ENCODE data around the gene RHOBTB3.
A peak's percentile ranks its signal among the peaks of the same experiment; 100 is the strongest.
"Not testable (repeated sequence)": the region's sequence is repeated elsewhere in the genome, so short reads cannot be mapped to it uniquely, and the experiment has no call there.

Gene RHOBTB3, protein sequence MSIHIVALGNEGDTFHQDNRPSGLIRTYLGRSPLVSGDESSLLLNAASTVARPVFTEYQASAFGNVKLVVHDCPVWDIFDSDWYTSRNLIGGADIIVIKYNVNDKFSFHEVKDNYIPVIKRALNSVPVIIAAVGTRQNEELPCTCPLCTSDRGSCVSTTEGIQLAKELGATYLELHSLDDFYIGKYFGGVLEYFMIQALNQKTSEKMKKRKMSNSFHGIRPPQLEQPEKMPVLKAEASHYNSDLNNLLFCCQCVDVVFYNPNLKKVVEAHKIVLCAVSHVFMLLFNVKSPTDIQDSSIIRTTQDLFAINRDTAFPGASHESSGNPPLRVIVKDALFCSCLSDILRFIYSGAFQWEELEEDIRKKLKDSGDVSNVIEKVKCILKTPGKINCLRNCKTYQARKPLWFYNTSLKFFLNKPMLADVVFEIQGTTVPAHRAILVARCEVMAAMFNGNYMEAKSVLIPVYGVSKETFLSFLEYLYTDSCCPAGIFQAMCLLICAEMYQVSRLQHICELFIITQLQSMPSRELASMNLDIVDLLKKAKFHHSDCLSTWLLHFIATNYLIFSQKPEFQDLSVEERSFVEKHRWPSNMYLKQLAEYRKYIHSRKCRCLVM

DNA sequence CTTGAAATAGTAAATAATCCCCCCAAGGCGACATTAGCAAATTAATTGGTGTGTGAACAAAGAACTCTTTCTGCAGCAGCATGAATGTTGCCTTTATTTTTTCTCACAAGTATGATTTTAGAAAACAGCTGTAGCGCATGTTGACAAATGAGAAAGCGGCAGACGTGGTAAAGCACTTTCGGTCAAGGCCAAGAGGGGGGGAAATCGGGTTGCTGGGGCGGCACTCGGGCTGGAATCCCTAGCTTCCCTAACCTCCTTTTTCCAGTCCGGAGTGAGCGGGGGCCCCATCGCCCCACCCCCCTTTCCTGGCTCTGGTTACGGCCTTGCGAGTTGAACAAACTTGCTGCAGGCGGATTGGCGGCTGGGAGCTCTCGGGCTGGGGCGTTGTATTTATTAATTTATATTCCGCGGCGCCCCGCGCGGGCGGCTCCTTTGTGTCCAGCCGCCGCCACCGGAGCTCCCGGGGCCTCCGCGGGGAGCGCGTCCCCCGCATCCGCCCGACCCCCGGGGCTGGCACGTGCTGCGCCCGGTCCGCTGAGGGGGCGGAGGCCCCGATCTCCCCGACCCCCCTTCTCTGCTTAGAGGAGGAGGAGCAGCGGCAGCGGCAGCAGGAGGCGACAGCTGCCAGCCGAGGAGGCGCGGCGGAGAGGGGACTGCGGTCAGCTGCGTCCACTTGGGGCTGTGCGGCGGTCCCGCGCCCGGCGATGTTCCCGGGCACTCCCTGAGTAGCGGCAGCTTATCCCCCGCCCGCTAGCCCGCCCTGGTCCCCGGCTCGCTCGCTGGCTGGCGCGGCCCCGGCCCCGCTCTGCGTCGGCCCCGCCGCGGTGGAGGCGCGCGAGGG is at the start of gene RHOBTB3:
Gene RHOBTB3 (plus strand): TSS at position 607 of the 841 bp plus-strand sequence. CDS start 347 bp downstream, outside the sequence.
- Histone ChIP-seq H3K9ac (ENCODE audit: low read depth, low read length) (peak within 1 kb of the TSS; percentile 69; the same call in 1 of the 2 replicates), H3K27ac (ENCODE audit: low read length) (no peak within 1 kb of the TSS), H3K27me3 (ENCODE audit: insufficient read depth, low read length) (peaks cover 60% of the 10 kb centered on the region), H3K4me3 (ENCODE audit: low read length) (peak within 1 kb of the TSS; percentile 78), H3K36me3 (ENCODE audit: insufficient read depth, low read depth, low read length) (no peaks in the 10 kb centered on the region), H3K4me1 (ENCODE audit: insufficient read depth, low read length) (peaks cover 24% of the 10 kb centered on the region), H3K9me3 (ENCODE audit: insufficient read depth, low read depth, low read length) (no peaks in the 10 kb centered on the region)

DNA sequence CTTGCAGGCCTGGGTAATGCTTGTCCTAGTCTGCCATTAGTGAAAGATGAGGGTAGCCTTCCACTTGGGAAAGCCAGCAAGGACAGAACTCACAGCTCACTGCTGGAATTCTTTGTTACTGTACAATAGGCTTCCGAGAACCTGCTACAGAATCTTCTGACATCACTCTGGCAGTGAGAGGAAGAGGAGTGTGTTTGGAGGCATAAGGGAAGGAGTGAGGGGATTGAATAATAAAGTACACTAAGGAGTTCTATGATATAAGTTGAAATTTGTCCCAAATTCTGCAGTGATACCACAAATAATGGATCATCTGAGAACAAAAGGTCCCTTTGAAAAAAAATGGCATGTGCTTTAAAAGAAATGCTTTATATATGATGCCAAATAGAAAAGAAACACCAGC is 48.2 kb upstream of the RHOBTB3 start, which contains the start of gene SPATA9:
Gene SPATA9 (minus strand): TSS at position 101 of the 400 bp plus-strand sequence. CDS start 137 bp downstream, outside the sequence.
- Histone ChIP-seq H3K27me3 (ENCODE audit: insufficient read depth, low read length) (no peaks in the 10 kb centered on the region), H3K27ac (ENCODE audit: low read length) (no peak within 1 kb of the TSS), H3K9me3 (ENCODE audit: insufficient read depth, low read depth, low read length) (no peaks in the 10 kb centered on the region), H3K9ac (ENCODE audit: low read depth, low read length) (no peak within 1 kb of the TSS), H3K4me1 (ENCODE audit: insufficient read depth, low read length) (peaks cover 5% of the 10 kb centered on the region; the same call in 1 of the 2 replicates), H3K36me3 (ENCODE audit: insufficient read depth, low read depth, low read length) (no peaks in the 10 kb centered on the region), H3K4me3 (ENCODE audit: low read length) (no peak within 1 kb of the TSS)

DNA sequence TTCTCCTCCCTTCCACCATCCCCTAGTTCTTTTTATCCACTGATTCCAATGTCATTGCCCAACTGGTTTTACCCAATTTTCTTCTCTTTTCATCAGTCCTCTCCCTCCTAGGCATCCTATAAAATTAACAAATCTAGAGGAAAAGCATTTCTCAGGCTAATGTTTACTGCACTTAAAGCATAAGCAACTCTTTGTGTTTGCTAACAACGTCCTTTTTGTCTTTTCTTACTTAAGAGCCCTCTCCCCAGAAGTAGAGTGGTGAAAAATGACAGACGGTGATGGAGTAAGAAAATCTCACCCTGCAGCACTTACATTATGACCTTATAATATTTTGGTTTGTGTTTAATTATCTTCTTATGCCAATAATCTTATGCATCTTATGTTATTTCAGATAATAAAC is 46.8 kb upstream of the RHOBTB3 start:
- Histone ChIP-seq H3K27me3 (ENCODE audit: insufficient read depth, low read length) (no peaks in the 10 kb centered on the region), H3K4me1 (ENCODE audit: insufficient read depth, low read length) (peaks cover 5% of the 10 kb centered on the region; the same call in 1 of the 2 replicates)

DNA sequence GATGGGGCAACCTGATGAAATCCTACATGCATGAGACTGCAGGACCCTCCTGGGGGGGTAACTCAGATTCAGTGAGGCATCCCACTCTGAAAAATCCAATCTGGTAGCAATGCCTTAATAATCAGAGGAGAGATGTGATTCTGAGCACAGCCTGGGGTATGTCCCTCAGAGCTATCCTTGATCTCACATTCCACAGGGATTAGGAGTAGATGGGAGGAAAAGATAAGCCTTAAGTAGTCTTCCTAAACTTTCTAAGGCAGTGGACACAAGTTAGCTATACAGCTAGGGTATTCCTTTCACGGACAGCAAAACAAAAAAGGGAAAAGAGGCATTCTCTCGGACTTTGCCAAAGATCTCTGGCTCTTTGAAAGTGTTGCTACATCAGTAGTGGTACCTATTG is 44.5 kb upstream of the RHOBTB3 start:
- Histone ChIP-seq H3K9ac (ENCODE audit: low read depth, low read length) (no peak overlapping the region), H3K27me3 (ENCODE audit: insufficient read depth, low read length) (no peaks in the 10 kb centered on the region), H3K4me3 (ENCODE audit: low read length) (no peak overlapping the region), H3K27ac (ENCODE audit: low read length) (no peak overlapping the region), H3K36me3 (ENCODE audit: insufficient read depth, low read depth, low read length) (no peaks in the 10 kb centered on the region), H3K9me3 (ENCODE audit: insufficient read depth, low read depth, low read length) (no peaks in the 10 kb centered on the region), H3K4me1 (ENCODE audit: insufficient read depth, low read length) (no peaks in the 10 kb centered on the region)

More for the DNA sequence above, 46.8 kb upstream of the RHOBTB3 start:
- Histone ChIP-seq H3K4me3 (ENCODE audit: low read length) (no peak overlapping the region), H3K9ac (ENCODE audit: low read depth, low read length) (no peak overlapping the region), H3K36me3 (ENCODE audit: insufficient read depth, low read depth, low read length) (no peaks in the 10 kb centered on the region), H3K9me3 (ENCODE audit: insufficient read depth, low read depth, low read length) (no peaks in the 10 kb centered on the region), H3K27ac (ENCODE audit: low read length) (no peak overlapping the region)

DNA sequence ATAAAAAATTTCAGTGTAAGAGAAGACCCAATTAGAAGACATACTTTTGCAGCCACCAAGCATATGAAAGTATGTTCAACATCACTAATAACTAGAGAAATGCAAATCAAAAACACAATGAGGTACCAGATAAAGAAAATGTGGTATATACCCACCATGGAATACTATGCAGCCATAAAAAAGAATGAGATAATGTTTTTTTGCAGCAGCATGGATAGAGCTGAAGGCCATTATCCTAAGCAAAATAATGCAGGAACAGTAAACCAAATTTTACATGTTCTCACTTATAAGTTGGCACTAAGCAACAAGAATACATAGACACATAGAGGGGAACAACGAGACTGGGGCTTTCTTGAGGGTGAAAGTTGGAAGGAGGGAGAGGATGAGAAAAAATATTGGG is 41.5 kb upstream of the RHOBTB3 start:
- no peaks in the 10 kb centered on the region for H3K36me3 ChIP-seq (ENCODE audit: insufficient read depth, low read depth, low read length)
- H3K4me1 ChIP-seq (ENCODE audit: insufficient read depth, low read length): no peaks in the 10 kb centered on the region
- H3K4me3 ChIP-seq (ENCODE audit: low read length): no peak overlapping the region
- H3K9me3 ChIP-seq (ENCODE audit: insufficient read depth, low read depth, low read length): no peaks in the 10 kb centered on the region
- no peak overlapping the region for H3K9ac ChIP-seq (ENCODE audit: low read depth, low read length)
- H3K27ac ChIP-seq (ENCODE audit: low read length): no peak overlapping the region
- H3K27me3 ChIP-seq (ENCODE audit: insufficient read depth, low read length): no peaks in the 10 kb centered on the region

DNA sequence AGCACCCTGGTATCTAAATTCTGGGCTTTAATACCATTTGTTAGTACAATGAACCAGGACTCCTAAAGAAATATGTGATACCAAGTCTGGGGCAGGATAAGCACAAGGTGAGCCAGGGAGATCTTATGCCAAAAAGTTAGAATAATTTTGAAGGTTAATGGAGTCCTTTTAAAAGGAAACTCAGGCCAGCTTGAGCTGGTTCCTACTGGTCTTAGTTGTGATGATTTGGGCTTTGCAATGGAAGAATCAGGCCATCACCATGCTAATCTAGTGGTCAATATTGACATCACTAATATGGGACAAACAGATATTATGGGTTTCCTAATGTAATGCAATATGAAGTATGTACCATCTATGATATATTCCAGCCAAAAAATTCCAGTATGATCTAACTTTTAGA is 40.8 kb upstream of the RHOBTB3 start:
- Histone ChIP-seq H3K4me3 (ENCODE audit: low read length) (no peak overlapping the region), H3K36me3 (ENCODE audit: insufficient read depth, low read depth, low read length) (no peaks in the 10 kb centered on the region), H3K9ac (ENCODE audit: low read depth, low read length) (no peak overlapping the region), H3K9me3 (ENCODE audit: insufficient read depth, low read depth, low read length) (no peaks in the 10 kb centered on the region), H3K27me3 (ENCODE audit: insufficient read depth, low read length) (no peaks in the 10 kb centered on the region), H3K4me1 (ENCODE audit: insufficient read depth, low read length) (no peaks in the 10 kb centered on the region), H3K27ac (ENCODE audit: low read length) (no peak overlapping the region)

DNA sequence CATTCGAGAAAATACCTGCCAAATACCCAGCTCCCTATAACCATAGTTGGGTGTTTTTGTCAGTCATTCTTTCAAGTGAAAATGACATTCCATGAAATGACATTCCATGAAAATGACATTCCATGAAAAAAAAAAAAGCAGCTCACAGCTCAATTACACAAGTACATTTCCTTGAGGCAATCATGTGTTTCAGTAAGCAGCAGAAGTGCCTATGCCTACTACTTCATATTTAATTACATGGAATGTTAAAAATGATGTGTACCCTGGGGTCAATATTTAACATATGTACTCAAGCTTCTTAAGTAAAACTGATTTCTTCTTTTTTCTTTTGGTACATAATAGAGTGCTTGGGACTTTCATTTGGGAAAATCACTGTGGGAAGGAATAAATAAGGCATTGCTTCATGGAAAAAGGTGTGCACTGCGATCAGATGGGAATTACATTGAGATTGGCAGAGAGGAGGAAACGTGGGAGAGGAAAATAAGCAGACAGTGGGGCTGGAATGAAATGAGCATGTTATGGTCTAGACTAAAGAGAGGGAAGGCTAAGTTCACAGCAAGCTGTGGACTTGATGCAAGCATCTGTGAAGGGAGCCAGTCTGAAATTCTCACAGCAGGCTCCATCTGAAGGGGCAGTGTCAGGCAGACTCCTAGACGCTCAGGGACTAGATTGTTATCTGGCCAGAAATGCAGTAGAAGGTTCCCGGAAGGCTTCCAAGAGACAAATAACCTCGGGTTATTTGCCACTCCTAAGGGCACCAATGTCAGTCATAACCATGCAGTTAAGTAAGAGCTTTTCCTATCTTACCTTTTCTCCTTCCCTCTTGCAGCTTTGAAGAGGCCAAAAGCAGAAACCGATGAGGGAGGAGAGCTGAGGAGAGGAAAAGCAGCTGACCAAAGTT is 33.1 kb upstream of the RHOBTB3 start:
- no peaks in the 10 kb centered on the region for H3K9me3 ChIP-seq (ENCODE audit: insufficient read depth, low read depth, low read length)
- no peak overlapping the region for H3K27ac ChIP-seq (ENCODE audit: low read length)
- no peaks in the 10 kb centered on the region for H3K36me3 ChIP-seq (ENCODE audit: insufficient read depth, low read depth, low read length)
- H3K4me1 ChIP-seq (ENCODE audit: insufficient read depth, low read length): no peaks in the 10 kb centered on the region
- no peaks in the 10 kb centered on the region for H3K27me3 ChIP-seq (ENCODE audit: insufficient read depth, low read length)
- H3K4me3 ChIP-seq (ENCODE audit: low read length): no peak overlapping the region
- H3K9ac ChIP-seq (ENCODE audit: low read depth, low read length): no peak overlapping the region

DNA sequence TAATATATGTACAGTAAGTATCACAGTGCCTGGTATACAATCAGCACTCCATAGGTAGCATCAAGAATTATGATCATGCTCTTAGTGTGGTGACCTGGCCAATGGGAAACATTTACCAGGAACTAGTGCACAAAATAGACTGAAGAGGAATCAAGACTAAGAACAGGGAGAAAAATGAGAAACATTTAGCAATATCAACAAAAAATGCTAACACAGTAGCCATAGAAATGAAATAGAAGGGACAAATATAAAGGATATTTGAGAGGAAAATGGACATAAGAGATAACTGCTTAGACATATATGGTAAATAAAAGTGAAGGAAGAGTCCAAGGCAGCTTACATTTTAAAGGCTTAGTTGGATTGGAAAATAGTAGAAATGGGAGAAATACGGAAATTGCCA is 31.8 kb upstream of the RHOBTB3 start:
- Histone ChIP-seq H3K4me1 (ENCODE audit: insufficient read depth, low read length) (no peaks in the 10 kb centered on the region), H3K27me3 (ENCODE audit: insufficient read depth, low read length) (no peaks in the 10 kb centered on the region), H3K9ac (ENCODE audit: low read depth, low read length) (no peak overlapping the region), H3K9me3 (ENCODE audit: insufficient read depth, low read depth, low read length) (no peaks in the 10 kb centered on the region), H3K4me3 (ENCODE audit: low read length) (no peak overlapping the region), H3K36me3 (ENCODE audit: insufficient read depth, low read depth, low read length) (no peaks in the 10 kb centered on the region), H3K27ac (ENCODE audit: low read length) (no peak overlapping the region)

DNA sequence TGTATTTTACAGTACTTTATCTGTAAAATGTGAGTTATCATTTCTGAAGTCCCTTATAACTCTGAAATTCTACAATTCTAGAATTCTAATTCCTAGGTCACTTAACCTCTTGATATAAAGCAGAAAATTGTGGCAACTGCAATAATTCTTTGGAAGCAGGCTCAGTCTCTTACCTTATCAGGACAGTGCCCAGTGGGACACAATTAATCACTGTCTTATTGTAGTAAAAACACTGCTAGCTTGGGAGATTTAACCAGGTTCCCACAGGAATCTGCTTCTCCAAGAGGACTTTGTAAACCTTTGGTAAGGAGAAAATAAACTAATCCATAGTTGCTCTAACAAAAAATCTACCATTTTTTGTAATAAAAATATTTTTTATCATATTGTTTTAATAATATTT is 30.1 kb upstream of the RHOBTB3 start:
- Histone ChIP-seq H3K9me3 (ENCODE audit: insufficient read depth, low read depth, low read length) (no peaks in the 10 kb centered on the region), H3K9ac (ENCODE audit: low read depth, low read length) (no peak overlapping the region), H3K27ac (ENCODE audit: low read length) (no peak overlapping the region), H3K4me3 (ENCODE audit: low read length) (no peak overlapping the region), H3K36me3 (ENCODE audit: insufficient read depth, low read depth, low read length) (no peaks in the 10 kb centered on the region), H3K4me1 (ENCODE audit: insufficient read depth, low read length) (no peaks in the 10 kb centered on the region), H3K27me3 (ENCODE audit: insufficient read depth, low read length) (no peaks in the 10 kb centered on the region)

DNA sequence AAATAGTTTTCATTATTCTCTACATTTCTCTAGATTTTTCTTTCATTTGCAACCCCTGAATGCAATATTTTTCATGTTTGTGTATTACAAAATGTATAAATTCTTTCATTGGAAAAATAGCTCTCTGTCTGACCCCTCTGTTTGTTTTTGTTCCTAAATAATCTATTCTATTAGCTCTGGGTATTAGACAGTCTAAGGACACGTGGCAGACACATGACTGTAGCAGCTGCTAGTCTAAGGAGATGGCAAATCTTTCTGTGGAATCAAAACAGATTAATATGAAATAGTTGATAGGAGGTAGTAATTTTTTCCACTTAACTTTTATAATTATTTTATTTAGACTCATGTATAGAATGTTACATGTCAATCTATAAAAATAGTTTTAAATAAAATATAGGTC is 27.0 kb upstream of the RHOBTB3 start:
- Histone ChIP-seq H3K4me1 (ENCODE audit: insufficient read depth, low read length) (no peaks in the 10 kb centered on the region), H3K36me3 (ENCODE audit: insufficient read depth, low read depth, low read length) (no peaks in the 10 kb centered on the region), H3K4me3 (ENCODE audit: low read length) (no peak overlapping the region), H3K27me3 (ENCODE audit: insufficient read depth, low read length) (no peaks in the 10 kb centered on the region), H3K27ac (ENCODE audit: low read length) (no peak overlapping the region), H3K9ac (ENCODE audit: low read depth, low read length) (no peak overlapping the region), H3K9me3 (ENCODE audit: insufficient read depth, low read depth, low read length) (no peaks in the 10 kb centered on the region)

DNA sequence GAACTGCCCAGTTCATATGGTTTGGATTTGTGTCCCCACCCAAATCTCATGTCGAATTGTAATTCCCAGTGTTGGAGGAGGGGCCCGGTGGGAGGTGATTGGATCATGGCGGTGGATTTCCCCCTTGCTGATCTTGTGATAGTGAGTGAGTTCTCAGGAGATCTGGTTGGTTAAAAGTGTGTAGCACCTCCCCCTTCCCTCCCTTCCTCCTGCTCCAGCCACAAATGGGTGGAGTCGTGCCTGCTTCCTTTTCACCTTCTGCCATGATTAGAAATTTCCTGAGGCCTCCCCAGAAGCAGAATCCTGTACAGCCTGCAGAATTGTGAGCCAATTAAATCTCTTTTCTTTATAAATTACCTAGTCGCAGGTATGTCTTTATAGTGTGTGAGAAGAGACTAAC is 24.9 kb upstream of the RHOBTB3 start:
- not testable (repeated sequence) for H3K27ac ChIP-seq (ENCODE audit: low read length); H3K36me3 ChIP-seq (ENCODE audit: insufficient read depth, low read depth, low read length); H3K4me1 ChIP-seq (ENCODE audit: insufficient read depth, low read length); H3K27me3 ChIP-seq (ENCODE audit: insufficient read depth, low read length); H3K9me3 ChIP-seq (ENCODE audit: insufficient read depth, low read depth, low read length); H3K4me3 ChIP-seq (ENCODE audit: low read length); H3K9ac ChIP-seq (ENCODE audit: low read depth, low read length)

Measured in iPS-20b (cell line).